Skeletal muscle cell (primary cell): ENCODE results near the gene NRL.
"Not testable (repeated sequence)": the region's sequence is repeated elsewhere in the genome, so short reads cannot be mapped to it uniquely, and the experiment has no call there.

Source experiments
- DNase-seq: peaks from one replicate; pipeline ENCODE4 v3.0.0-alpha.2; 2010; ENCODE audit warnings: low read depth
- H3K4me3 ChIP-seq: 2 replicates; pipeline ENCODE4 v1.5.1; 2011; ENCODE audit warnings: low read depth, mild to moderate bottlenecking, control low read depth, low read length, moderate library complexity

NRL gene

GRCh38 chr14:24036963-24037657 lies 77.6 kb downstream of the NRL start:
- H3K4me3 ChIP-seq, result peak overlapping the region; percentile 51
- not testable (repeated sequence) for DNase-seq

GRCh38 chr14:24036169-24036962 lies 78.4 kb downstream of the NRL start:
- no peak for DNase-seq
- H3K4me3 ChIP-seq, result peak overlapping the region; percentile 51

- DNase-seq, result not testable (repeated sequence)
- peak overlapping the region; percentile 51 for H3K4me3 ChIP-seq
Measured at GRCh38 chr14:24035769-24036168, 79.0 kb downstream of the NRL start.

- no peak overlapping the region for H3K4me3 ChIP-seq
- DNase-seq, result peak; percentile 89
Measured at GRCh38 chr14:24032727-24033418, 81.9 kb downstream of the NRL start.

GRCh38 chr14:24031331-24031730 lies 83.4 kb downstream of the NRL start:
- not testable (repeated sequence) for H3K4me3 ChIP-seq, DNase-seq

- not testable (repeated sequence) for DNase-seq, H3K4me3 ChIP-seq
Measured at GRCh38 chr14:24029687-24030086, 85.1 kb downstream of the NRL start.
